Measurements from ENCODE around the gene NDUFB10. TPM values are rescaled to one million over a fixed set of nuclear protein-coding genes. Genes with fewer than 3 reads are reported as not detected.

Gene NDUFB10
- total RNA-seq, 1 donor from 2014 or later, result 95.0 TPM

- TF ChIP-seq CTCF (IDR thresholded peaks at IDR 0.05; ENCODE audit: unreplicated experiment), result no peak
- Mint-ChIP-seq H3K27ac (no peak overlapping the region), H3K4me3 (no peak overlapping the region), H3K9me3 (no peaks in the 10 kb centered on the region), H3K36me3 (peaks cover 7% of the 10 kb centered on the region), H3K4me1 (peaks cover 9% of the 10 kb centered on the region), H3K27me3 (ENCODE audit: low read depth) (peaks cover 39% of the 10 kb centered on the region)
- DNase-seq (ENCODE audit: low spot score in 2 of 2, unreplicated experiment in 2 of 2), result peak; percentile 79 to 82
These were observed 32.8 kb downstream of the NDUFB10 start for GRCh38 chr16:1991948-1992703.

GRCh38 chr16:1992704-1993317 lies 33.5 kb downstream of the NDUFB10 start:
- no peak for DNase-seq (ENCODE audit: low spot score in 2 of 2, unreplicated experiment in 2 of 2)
- H3K27ac Mint-ChIP-seq, result no peak overlapping the region

GRCh38 chr16:1993731-1994131 lies 34.4 kb downstream of the NDUFB10 start:
- peaks cover 30% of the 10 kb centered on the region for H3K27me3 Mint-ChIP-seq (ENCODE audit: low read depth)
- no peak for DNase-seq (ENCODE audit: low spot score in 2 of 2, unreplicated experiment in 2 of 2)
- H3K36me3 Mint-ChIP-seq, result peaks cover 12% of the 10 kb centered on the region
- H3K9me3 Mint-ChIP-seq, result no peaks in the 10 kb centered on the region
- TF ChIP-seq CTCF (IDR thresholded peaks at IDR 0.05; ENCODE audit: unreplicated experiment), result no peak
- H3K27ac Mint-ChIP-seq, result no peak overlapping the region
- H3K4me3 Mint-ChIP-seq, result peak overlapping the region; percentile 26
- H3K4me1 Mint-ChIP-seq, result peaks cover 9% of the 10 kb centered on the region

More at GRCh38 chr16:1992704-1993317, 33.5 kb downstream of the NDUFB10 start:
- Mint-ChIP-seq H3K36me3 (peaks cover 10% of the 10 kb centered on the region), H3K4me1 (peaks cover 9% of the 10 kb centered on the region), H3K4me3 (no peak overlapping the region), H3K27me3 (ENCODE audit: low read depth) (peaks cover 38% of the 10 kb centered on the region), H3K9me3 (no peaks in the 10 kb centered on the region)
- no peak for TF ChIP-seq CTCF (IDR thresholded peaks at IDR 0.05; ENCODE audit: unreplicated experiment)

GRCh38 chr16:1997494-1998359 lies 38.4 kb downstream of the NDUFB10 start:
- Mint-ChIP-seq H3K36me3 (peaks cover 20% of the 10 kb centered on the region), H3K27me3 (ENCODE audit: low read depth) (peaks cover 4% of the 10 kb centered on the region), H3K9me3 (no peaks in the 10 kb centered on the region), H3K27ac (no peak overlapping the region), H3K4me3 (no peak overlapping the region), H3K4me1 (no peaks in the 10 kb centered on the region)
- TF ChIP-seq CTCF (IDR thresholded peaks at IDR 0.05; ENCODE audit: unreplicated experiment), result no peak
- DNase-seq (ENCODE audit: low spot score in 2 of 2, unreplicated experiment in 2 of 2), result no peak

- Mint-ChIP-seq H3K4me1 (no peaks in the 10 kb centered on the region), H3K9me3 (no peaks in the 10 kb centered on the region), H3K27ac (no peak overlapping the region), H3K27me3 (ENCODE audit: low read depth) (peaks cover 2% of the 10 kb centered on the region), H3K4me3 (no peak overlapping the region), H3K36me3 (peaks cover 20% of the 10 kb centered on the region)
- no peak for DNase-seq (ENCODE audit: low spot score in 2 of 2, unreplicated experiment in 2 of 2)
- no peak for TF ChIP-seq CTCF (IDR thresholded peaks at IDR 0.05; ENCODE audit: unreplicated experiment)
These were observed 39.1 kb downstream of the NDUFB10 start for GRCh38 chr16:1998360-1998835.
